ENCODE measurements around the gene UBE3B. TPM values are rescaled to one million over a fixed set of nuclear protein-coding genes. Genes with fewer than 3 reads are reported as not detected.

The UBE3B gene
- total and polyA plus RNA-seq, 5 donors from 2014 or later: 16.8 to 38.2 (median 22.2) TPM

DNA sequence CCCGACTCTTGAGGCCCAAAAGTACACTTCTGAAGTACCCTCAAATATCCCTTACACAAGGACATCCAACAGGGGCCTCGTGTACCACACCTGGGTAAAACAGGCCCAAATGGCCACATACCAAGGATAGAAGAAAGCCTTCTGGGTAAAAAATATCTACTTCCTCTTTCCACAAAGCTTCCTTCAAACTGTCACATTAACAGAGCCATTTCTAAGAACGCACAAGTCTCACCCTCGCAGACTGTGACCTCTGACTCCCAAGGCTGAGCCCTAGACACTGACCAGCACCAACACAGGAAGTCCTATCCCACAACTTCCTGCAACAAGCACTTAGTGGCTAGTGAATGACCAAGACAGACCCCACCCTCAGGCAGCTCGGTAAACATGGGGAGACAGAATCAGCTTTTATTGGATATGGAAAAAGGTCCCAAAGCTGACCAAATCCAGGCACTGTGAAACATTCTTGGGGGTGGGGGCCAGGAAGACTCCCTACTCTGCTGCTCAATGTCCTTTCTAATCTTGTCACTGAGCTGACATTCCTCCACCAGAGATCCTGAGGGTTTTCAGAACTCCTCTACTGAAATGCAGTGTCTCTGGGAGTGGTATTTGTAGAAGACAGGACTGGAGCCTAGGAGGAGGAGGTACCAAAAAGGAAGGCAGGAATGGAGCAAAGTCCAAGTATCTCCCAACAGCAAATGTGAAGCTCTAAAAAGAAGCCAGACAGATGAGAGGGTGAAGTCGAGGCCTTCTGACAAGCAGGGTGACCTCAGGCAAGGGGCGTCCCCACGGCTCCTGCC is 16.2 kb upstream of the UBE3B start:
- peaks cover 7% of the 10 kb centered on the region for H3K4me1 ChIP-seq (ENCODE audit: control insufficient read depth, insufficient read depth, low read length, poor library complexity, severe bottlenecking)
- H3K36me3 ChIP-seq (ENCODE audit: control insufficient read depth, insufficient read depth, low read length): peaks cover 54% of the 10 kb centered on the region
- Mint-ChIP-seq H3K4me3 (no peak overlapping the region), H3K27me3 (no peaks in the 10 kb centered on the region), H3K9me3 (no peaks in the 10 kb centered on the region), H3K4me1 (peaks cover 0 to 63% (median 27%) of the 10 kb centered on the region in 4 donors), H3K27ac (peak overlapping the region; percentile 52 to 86 (median 69)), H3K36me3 (peaks cover 47% of the 10 kb centered on the region)
- peak in 1 of 3 donors; percentile 15 for DNase-seq
- H3K27me3 ChIP-seq (ENCODE audit: control insufficient read depth, insufficient read depth, low read length): no peaks in the 10 kb centered on the region
- ATAC-seq (ENCODE audit: low read depth in 2 of 2): no peak
- H3K9me3 ChIP-seq (ENCODE audit: control insufficient read depth in 2 of 2, low read length in 2 of 2): no peaks in the 10 kb centered on the region
- H3K4me3 ChIP-seq (ENCODE audit: low read depth, low read length): no peak overlapping the region
- H3K27ac ChIP-seq (ENCODE audit: insufficient read depth, low read length, poor library complexity, severe bottlenecking): no peak overlapping the region

DNA sequence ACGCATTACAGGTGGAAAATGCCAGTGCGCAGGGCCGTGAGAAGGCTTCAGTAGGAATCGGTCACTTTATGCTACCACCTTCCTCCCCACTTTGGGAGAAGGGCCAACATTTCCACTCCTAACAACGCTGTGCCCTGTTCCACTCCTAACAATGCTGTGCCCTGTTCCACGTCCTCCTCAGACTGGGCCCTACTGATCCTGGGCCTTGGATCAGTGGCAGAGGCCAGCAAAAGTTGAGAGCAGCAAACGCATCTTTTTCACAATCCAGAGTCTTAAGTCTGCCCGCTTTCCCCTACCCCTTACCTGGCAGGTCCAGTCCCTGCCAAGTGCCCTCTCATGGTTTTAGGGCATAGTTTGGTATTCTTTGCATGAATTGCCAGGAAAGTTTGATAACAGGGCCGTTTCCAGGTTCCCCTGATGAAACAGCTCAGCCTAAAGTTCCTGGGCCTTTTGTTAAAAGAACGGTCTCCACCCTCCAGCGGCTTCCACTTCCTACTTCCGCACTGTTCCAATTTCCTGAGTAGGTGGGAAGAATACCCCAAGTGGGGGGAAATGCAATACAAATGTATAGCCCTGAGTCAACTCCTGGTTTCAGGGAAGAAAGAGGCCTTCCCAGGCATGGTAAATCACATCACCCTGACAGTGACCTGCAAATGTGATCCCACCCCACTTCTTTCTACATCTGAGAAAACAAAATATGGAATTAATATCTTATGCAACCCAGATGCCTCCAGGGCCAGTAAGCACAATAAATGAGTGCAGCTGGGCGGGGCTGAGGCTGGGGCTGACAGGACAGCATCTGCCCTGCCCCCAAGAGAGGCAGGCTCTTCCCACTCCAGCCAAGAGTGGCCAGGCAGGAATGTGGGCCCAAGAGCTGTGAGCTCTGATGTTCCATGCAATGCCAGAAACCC is 15.3 kb upstream of the UBE3B start:
- no peak overlapping the region for H3K4me3 Mint-ChIP-seq
- peaks cover 7% of the 10 kb centered on the region for H3K4me1 ChIP-seq (ENCODE audit: control insufficient read depth, insufficient read depth, low read length, poor library complexity, severe bottlenecking)

DNA sequence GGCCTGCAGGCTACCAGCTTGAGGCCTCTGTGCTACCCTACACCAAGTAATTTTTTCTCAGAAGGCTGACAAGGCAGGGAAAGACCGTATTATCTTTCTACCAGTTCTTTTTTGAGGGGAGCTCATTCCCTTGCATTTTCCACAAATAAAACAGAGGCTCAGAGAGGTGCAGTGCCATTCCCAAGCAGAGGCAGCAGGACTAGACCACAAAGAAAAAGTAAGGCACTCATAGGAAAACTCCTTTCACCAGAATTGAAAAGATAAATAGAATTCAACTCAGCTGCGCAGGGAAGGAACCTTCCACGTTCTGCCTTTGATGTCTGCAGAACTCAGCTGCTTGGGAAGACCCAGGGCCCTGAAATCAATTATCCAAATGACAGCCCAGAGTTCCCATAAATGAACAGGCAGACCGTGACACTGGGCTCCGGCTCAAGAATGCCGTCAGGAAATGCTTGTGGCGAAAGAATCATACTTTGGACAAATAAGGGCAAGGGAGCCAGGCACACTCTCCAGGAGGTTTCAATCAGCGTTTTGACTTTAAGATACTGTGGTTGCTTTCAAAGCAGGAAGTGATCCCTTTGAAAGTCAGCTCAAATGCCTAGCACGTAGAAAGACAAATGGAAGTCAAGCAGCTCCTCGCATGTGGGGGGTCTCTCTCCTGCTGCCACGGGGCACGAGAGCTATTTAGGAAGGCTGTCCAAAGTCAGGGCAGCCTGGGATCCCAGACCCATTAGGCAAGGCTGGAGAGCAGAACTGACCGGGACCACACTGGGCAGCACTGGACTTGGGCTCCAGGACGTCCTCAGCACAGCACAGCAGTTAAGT is 14.4 kb upstream of the UBE3B start:
- Histone ChIP-seq H3K9me3 (ENCODE audit: control insufficient read depth in 2 of 2, low read length in 2 of 2) (no peaks in the 10 kb centered on the region), H3K27ac (ENCODE audit: insufficient read depth, low read length, poor library complexity, severe bottlenecking) (no peak overlapping the region), H3K36me3 (ENCODE audit: control insufficient read depth, insufficient read depth, low read length) (peaks cover 51% of the 10 kb centered on the region), H3K27me3 (ENCODE audit: control insufficient read depth, insufficient read depth, low read length) (no peaks in the 10 kb centered on the region), H3K4me1 (ENCODE audit: control insufficient read depth, insufficient read depth, low read length, poor library complexity, severe bottlenecking) (peaks cover 7% of the 10 kb centered on the region), H3K4me3 (ENCODE audit: low read depth, low read length) (no peak overlapping the region)
- Mint-ChIP-seq H3K36me3 (peaks cover 33% of the 10 kb centered on the region), H3K4me1 (peaks cover 0 to 65% (median 30%) of the 10 kb centered on the region in 4 donors), H3K4me3 (peak overlapping the region in 2 of 4 donors; percentile 44 to 49), H3K27ac (peak overlapping the region; percentile 45 to 78 (median 69)), H3K27me3 (no peaks in the 10 kb centered on the region), H3K9me3 (no peaks in the 10 kb centered on the region)
- ATAC-seq (ENCODE audit: low read depth in 2 of 2) (no peak), DNase-seq (peak in 1 of 3 donors; percentile 29)

More for the DNA sequence above, 15.3 kb upstream of the UBE3B start:
- ATAC-seq (ENCODE audit: low read depth in 2 of 2) (no peak), DNase-seq (no peak)
- H3K9me3 Mint-ChIP-seq: no peaks in the 10 kb centered on the region
- Histone ChIP-seq H3K36me3 (ENCODE audit: control insufficient read depth, insufficient read depth, low read length) (peaks cover 51% of the 10 kb centered on the region), H3K4me3 (ENCODE audit: low read depth, low read length) (no peak overlapping the region), H3K9me3 (ENCODE audit: control insufficient read depth in 2 of 2, low read length in 2 of 2) (no peaks in the 10 kb centered on the region), H3K27ac (ENCODE audit: insufficient read depth, low read length, poor library complexity, severe bottlenecking) (no peak overlapping the region), H3K27me3 (ENCODE audit: control insufficient read depth, insufficient read depth, low read length) (no peaks in the 10 kb centered on the region)
- H3K4me1 Mint-ChIP-seq: peaks cover 0 to 65% (median 30%) of the 10 kb centered on the region in 4 donors
- H3K27me3 Mint-ChIP-seq: no peaks in the 10 kb centered on the region
- peak overlapping the region; percentile 7 to 86 (median 69) for H3K27ac Mint-ChIP-seq
- H3K36me3 Mint-ChIP-seq: peaks cover 41% of the 10 kb centered on the region

DNA sequence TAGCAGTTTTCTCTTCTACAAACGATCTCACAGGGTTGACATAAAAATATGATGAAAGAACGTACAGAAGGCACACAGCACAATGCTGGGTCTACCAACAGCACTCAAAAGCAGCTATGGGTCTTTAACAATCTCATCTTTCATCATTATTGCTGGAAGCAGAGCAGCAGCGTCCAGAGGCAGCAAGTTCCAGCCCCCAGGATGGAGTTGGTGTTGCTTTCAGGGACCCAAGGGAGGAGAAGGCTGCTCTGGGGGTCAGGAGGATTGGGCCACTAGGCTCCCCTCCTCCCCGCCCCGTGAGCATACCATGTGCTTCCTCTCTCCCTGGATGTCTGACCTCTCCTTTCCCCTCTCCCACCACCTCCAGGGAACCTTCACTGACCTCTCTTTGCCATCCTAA is 13.7 kb upstream of the UBE3B start:
- no peak overlapping the region for H3K27ac ChIP-seq (ENCODE audit: insufficient read depth, low read length, poor library complexity, severe bottlenecking)
- Mint-ChIP-seq H3K27ac (peak overlapping the region in 1 of 3 donors; percentile 78), H3K4me3 (peak overlapping the region in 1 of 4 donors; percentile 8), H3K27me3 (no peaks in the 10 kb centered on the region), H3K36me3 (peaks cover 29% of the 10 kb centered on the region), H3K4me1 (peaks cover 0 to 63% (median 28%) of the 10 kb centered on the region in 4 donors), H3K9me3 (no peaks in the 10 kb centered on the region)
- no peaks in the 10 kb centered on the region for H3K9me3 ChIP-seq (ENCODE audit: control insufficient read depth in 2 of 2, low read length in 2 of 2)
- no peak for ATAC-seq (ENCODE audit: low read depth in 2 of 2)
- H3K36me3 ChIP-seq (ENCODE audit: control insufficient read depth, insufficient read depth, low read length): peaks cover 47% of the 10 kb centered on the region
- H3K4me1 ChIP-seq (ENCODE audit: control insufficient read depth, insufficient read depth, low read length, poor library complexity, severe bottlenecking): peaks cover 7% of the 10 kb centered on the region
- H3K4me3 ChIP-seq (ENCODE audit: low read depth, low read length): no peak overlapping the region
- DNase-seq: no peak
- H3K27me3 ChIP-seq (ENCODE audit: control insufficient read depth, insufficient read depth, low read length): no peaks in the 10 kb centered on the region

DNA sequence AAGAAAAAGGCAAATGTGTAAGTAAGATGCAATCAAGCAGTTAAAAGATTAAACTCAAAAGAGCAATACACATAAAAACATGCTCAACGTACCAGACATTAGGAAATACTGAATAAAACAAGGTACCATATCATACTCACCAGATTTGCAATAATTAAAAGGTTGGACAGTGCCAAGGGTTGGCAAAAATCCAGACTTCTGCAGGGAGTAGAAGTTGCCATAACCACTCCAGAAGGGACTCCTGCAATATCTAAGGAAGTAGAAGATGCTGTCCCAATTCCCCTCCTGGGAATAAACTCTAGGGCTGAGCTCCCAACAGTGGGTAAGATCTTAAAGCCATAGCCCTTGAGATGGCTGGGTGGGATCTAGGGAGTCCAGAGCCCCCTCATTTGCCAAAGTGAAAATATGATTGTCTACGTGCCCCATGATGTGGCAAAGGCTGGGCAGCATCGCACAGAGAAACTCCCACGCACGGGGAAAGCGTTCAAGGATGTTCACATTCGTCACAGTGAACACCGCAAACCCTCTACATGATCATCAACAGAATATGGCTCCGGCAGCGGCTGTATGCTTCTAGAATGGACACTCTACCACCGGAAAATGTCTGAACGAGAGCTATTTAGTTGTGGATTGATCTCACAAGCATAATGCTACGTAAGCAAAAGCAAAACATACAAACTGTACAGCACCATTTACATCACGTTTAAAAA is 12.6 kb upstream of the UBE3B start:
- Mint-ChIP-seq H3K4me1 (peaks cover 0 to 56% (median 25%) of the 10 kb centered on the region in 4 donors), H3K4me3 (peak overlapping the region in 1 of 4 donors; percentile 17), H3K9me3 (no peaks in the 10 kb centered on the region), H3K27ac (no peak overlapping the region), H3K27me3 (no peaks in the 10 kb centered on the region), H3K36me3 (peaks cover 26% of the 10 kb centered on the region)
- no peak overlapping the region for H3K4me3 ChIP-seq (ENCODE audit: low read depth, low read length)
- H3K27me3 ChIP-seq (ENCODE audit: control insufficient read depth, insufficient read depth, low read length): no peaks in the 10 kb centered on the region
- DNase-seq (no peak), ATAC-seq (ENCODE audit: low read depth in 2 of 2) (no peak)
- H3K4me1 ChIP-seq (ENCODE audit: control insufficient read depth, insufficient read depth, low read length, poor library complexity, severe bottlenecking): peaks cover 7% of the 10 kb centered on the region
- peaks cover 50% of the 10 kb centered on the region for H3K36me3 ChIP-seq (ENCODE audit: control insufficient read depth, insufficient read depth, low read length)
- H3K27ac ChIP-seq (ENCODE audit: insufficient read depth, low read length, poor library complexity, severe bottlenecking): no peak overlapping the region
- no peaks in the 10 kb centered on the region for H3K9me3 ChIP-seq (ENCODE audit: control insufficient read depth in 2 of 2, low read length in 2 of 2)

DNA sequence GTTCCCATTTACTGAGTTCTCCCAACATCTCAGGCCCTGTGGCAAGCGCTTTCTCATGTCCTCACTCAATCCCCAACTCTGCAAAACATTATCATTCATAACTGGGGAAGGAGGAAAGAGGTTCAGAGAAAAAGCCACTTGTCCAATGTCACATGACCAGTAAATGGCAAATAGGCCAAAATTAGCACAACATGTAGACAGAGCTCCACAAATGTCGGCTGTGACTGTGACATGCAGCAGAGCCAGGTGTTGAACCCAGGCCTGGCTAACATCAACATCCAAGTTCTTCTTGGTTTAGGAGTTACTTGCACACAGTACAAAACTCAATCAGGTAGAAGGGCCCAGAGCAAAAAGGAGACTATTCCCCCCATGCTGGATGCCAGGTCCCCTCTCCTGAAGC is 11.1 kb upstream of the UBE3B start:
- peaks cover 7% of the 10 kb centered on the region for H3K4me1 ChIP-seq (ENCODE audit: control insufficient read depth, insufficient read depth, low read length, poor library complexity, severe bottlenecking)
- no peak overlapping the region for H3K4me3 Mint-ChIP-seq
- peaks cover 19% of the 10 kb centered on the region for H3K36me3 Mint-ChIP-seq
- H3K4me1 Mint-ChIP-seq: peaks cover 0 to 63% (median 37%) of the 10 kb centered on the region in 4 donors
- no peaks in the 10 kb centered on the region for H3K27me3 ChIP-seq (ENCODE audit: control insufficient read depth, insufficient read depth, low read length)
- H3K27me3 Mint-ChIP-seq: no peaks in the 10 kb centered on the region
- ATAC-seq (ENCODE audit: low read depth in 2 of 2) (no peak), DNase-seq (no peak)
- H3K27ac Mint-ChIP-seq: no peak overlapping the region
- H3K9me3 Mint-ChIP-seq: no peaks in the 10 kb centered on the region
- no peak overlapping the region for H3K4me3 ChIP-seq (ENCODE audit: low read depth, low read length)
- H3K9me3 ChIP-seq (ENCODE audit: control insufficient read depth in 2 of 2, low read length in 2 of 2): no peaks in the 10 kb centered on the region
- H3K27ac ChIP-seq (ENCODE audit: insufficient read depth, low read length, poor library complexity, severe bottlenecking): no peak overlapping the region
- peaks cover 46% of the 10 kb centered on the region for H3K36me3 ChIP-seq (ENCODE audit: control insufficient read depth, insufficient read depth, low read length)

DNA sequence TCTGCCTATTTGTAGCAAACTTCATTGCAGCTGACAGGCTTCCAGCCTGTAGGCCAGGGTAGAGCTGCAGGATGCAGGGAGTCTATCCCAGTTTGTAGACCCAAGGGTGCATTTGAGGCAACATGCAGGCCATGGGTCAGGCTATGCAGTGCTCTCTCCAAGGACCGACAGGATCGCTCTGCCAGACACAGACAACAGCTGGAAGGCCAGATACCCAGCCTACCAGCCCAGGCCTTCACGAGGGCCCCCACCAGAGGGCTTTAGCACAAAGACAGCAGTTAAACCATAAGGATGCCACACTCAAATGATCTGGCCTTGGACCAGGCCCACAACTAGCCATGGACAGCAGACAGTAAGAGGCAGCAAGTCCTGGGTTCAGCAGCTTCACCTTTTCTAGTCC is 10.6 kb upstream of the UBE3B start:
- Mint-ChIP-seq H3K27ac (no peak overlapping the region), H3K27me3 (no peaks in the 10 kb centered on the region), H3K9me3 (no peaks in the 10 kb centered on the region), H3K4me3 (no peak overlapping the region), H3K4me1 (peaks cover 0 to 58% (median 36%) of the 10 kb centered on the region in 4 donors), H3K36me3 (peaks cover 19% of the 10 kb centered on the region)
- Histone ChIP-seq H3K4me1 (ENCODE audit: control insufficient read depth, insufficient read depth, low read length, poor library complexity, severe bottlenecking) (peaks cover 7% of the 10 kb centered on the region), H3K4me3 (ENCODE audit: low read depth, low read length) (no peak overlapping the region), H3K36me3 (ENCODE audit: control insufficient read depth, insufficient read depth, low read length) (peaks cover 46% of the 10 kb centered on the region), H3K27me3 (ENCODE audit: control insufficient read depth, insufficient read depth, low read length) (no peaks in the 10 kb centered on the region), H3K27ac (ENCODE audit: insufficient read depth, low read length, poor library complexity, severe bottlenecking) (no peak overlapping the region), H3K9me3 (ENCODE audit: control insufficient read depth in 2 of 2, low read length in 2 of 2) (no peaks in the 10 kb centered on the region)
- ATAC-seq (ENCODE audit: low read depth in 2 of 2) (no peak), DNase-seq (no peak)
